HEK293T (cell line): ENCODE data around the gene NPHS1.

Experiments used
- ARNT ChIP-seq: fragments of 450-650 bp; IDR thresholded peaks from 2 replicates; pipeline ENCODE4 v1.6.1; 2017; ENCODE audit warnings: mild to moderate bottlenecking
- BHLHE40 ChIP-seq: fragments of 450-650 bp; IDR thresholded peaks from 2 replicates; pipeline ENCODE4 v1.6.1; 2016; ENCODE audit warnings: mild to moderate bottlenecking, moderate library complexity, borderline replicate concordance
- ELF4 ChIP-seq: fragments of 450-650 bp; IDR thresholded peaks from 2 replicates; pipeline ENCODE4 v1.6.1; 2017; ENCODE audit warnings: antibody characterized with exemption
- FOXA1 ChIP-seq: fragments of 450-650 bp; IDR thresholded peaks from 2 replicates; pipeline ENCODE4 v1.6.1; 2016; ENCODE audit warnings: mild to moderate bottlenecking
- FOXK2 ChIP-seq: fragments of 450-650 bp; IDR thresholded peaks from 2 replicates; pipeline ENCODE4 v1.6.1; 2016; ENCODE audit warnings: mild to moderate bottlenecking
- FOXM1 ChIP-seq: fragments of 450-650 bp; IDR thresholded peaks from 2 replicates; pipeline ENCODE4 v1.6.1; 2017; ENCODE audit warnings: mild to moderate bottlenecking, borderline replicate concordance
- HDGF ChIP-seq: fragments of 450-650 bp; IDR thresholded peaks from 2 replicates; pipeline ENCODE4 v1.6.1; 2017; ENCODE audit warnings: antibody characterized with exemption, borderline replicate concordance
- LEF1 ChIP-seq: fragments of 450-650 bp; IDR thresholded peaks from 2 replicates; pipeline ENCODE4 v1.6.1; 2017; ENCODE audit warnings: mild to moderate bottlenecking, borderline replicate concordance
- NFRKB ChIP-seq: fragments of 450-650 bp; IDR thresholded peaks from 2 replicates; pipeline ENCODE4 v1.6.1; 2016; ENCODE audit warnings: mild to moderate bottlenecking, moderate library complexity
- SP1 ChIP-seq: fragments of 450-650 bp; IDR thresholded peaks from 2 replicates; pipeline ENCODE4 v1.6.1; 2017
- SUZ12 ChIP-seq: fragments of 450-650 bp; IDR thresholded peaks from 2 replicates; pipeline ENCODE4 v1.6.1; 2016; ENCODE audit warnings: mild to moderate bottlenecking
- ZNF384 ChIP-seq: fragments of 450-650 bp; IDR thresholded peaks from 2 replicates; pipeline ENCODE4 v1.6.1; 2016
- TF ChIP-seq, protein P1 (sequence below): fragments of 450-650 bp; IDR thresholded peaks from 2 replicates; pipeline ENCODE4 v1.6.1; 2016

DNA sequence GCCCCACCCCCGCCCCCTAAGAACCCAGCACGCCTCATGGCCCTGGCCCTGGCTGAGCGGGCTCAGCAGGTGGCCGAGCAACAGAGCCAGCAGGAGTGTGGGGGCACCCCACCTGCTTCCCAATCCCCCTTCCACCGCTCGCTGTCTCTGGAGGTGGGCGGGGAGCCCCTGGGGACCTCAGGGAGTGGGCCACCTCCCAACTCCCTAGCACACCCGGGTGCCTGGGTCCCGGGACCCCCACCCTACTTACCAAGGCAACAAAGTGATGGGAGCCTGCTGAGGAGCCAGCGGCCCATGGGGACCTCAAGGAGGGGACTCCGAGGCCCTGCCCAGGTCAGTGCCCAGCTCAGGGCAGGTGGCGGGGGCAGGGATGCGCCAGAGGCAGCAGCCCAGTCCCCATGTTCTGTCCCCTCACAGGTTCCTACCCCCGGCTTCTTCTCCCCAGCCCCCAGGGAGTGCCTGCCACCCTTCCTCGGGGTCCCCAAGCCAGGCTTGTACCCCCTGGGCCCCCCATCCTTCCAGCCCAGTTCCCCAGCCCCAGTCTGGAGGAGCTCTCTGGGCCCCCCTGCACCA, 65.0 kb downstream of the NPHS1 start:
- no peak for TF ChIP-seq LEF1
- TF ChIP-seq ARNT, result no peak
- TF ChIP-seq SP1, result no peak
- no peak for TF ChIP-seq HDGF
- TF ChIP-seq FOXA1, result no peak
- no peak for TF ChIP-seq FOXM1
- no peak for TF ChIP-seq ZNF384
- TF ChIP-seq, protein P1, sequence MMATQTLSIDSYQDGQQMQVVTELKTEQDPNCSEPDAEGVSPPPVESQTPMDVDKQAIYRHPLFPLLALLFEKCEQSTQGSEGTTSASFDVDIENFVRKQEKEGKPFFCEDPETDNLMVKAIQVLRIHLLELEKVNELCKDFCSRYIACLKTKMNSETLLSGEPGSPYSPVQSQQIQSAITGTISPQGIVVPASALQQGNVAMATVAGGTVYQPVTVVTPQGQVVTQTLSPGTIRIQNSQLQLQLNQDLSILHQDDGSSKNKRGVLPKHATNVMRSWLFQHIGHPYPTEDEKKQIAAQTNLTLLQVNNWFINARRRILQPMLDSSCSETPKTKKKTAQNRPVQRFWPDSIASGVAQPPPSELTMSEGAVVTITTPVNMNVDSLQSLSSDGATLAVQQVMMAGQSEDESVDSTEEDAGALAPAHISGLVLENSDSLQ, result no peak
- TF ChIP-seq BHLHE40, result no peak
- no peak for TF ChIP-seq ELF4
- TF ChIP-seq FOXK2, result no peak
- no peak for TF ChIP-seq NFRKB
- TF ChIP-seq SUZ12, result no peak
